ENCODE measurements around the gene NGFR. TPM values are rescaled to one million over a fixed set of nuclear protein-coding genes. Genes with fewer than 3 reads are reported as not detected.

The NGFR gene
- total RNA-seq, 1 donor from 2014 or later, result 3.6 TPM

DNA sequence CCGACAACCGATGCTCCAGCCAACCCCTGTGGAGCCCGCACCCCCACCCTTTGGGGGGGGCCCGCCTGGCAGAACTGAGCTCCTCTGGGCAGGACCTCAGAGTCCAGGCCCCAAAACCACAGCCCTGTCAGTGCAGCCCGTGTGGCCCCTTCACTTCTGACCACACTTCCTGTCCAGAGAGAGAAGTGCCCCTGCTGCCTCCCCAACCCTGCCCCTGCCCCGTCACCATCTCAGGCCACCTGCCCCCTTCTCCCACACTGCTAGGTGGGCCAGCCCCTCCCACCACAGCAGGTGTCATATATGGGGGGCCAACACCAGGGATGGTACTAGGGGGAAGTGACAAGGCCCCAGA is 17.9 kb downstream of the NGFR start:
- Mint-ChIP-seq H3K4me1 (ENCODE audit: unreplicated experiment) (peaks cover 50% of the 10 kb centered on the region), H3K9me3 (ENCODE audit: unreplicated experiment) (no peaks in the 10 kb centered on the region), H3K27me3 (ENCODE audit: unreplicated experiment) (no peaks in the 10 kb centered on the region), H3K4me3 (ENCODE audit: unreplicated experiment) (no peak overlapping the region), H3K27ac (ENCODE audit: unreplicated experiment) (no peak overlapping the region), H3K36me3 (ENCODE audit: unreplicated experiment) (peaks cover 4% of the 10 kb centered on the region)
- TF ChIP-seq, protein P1, sequence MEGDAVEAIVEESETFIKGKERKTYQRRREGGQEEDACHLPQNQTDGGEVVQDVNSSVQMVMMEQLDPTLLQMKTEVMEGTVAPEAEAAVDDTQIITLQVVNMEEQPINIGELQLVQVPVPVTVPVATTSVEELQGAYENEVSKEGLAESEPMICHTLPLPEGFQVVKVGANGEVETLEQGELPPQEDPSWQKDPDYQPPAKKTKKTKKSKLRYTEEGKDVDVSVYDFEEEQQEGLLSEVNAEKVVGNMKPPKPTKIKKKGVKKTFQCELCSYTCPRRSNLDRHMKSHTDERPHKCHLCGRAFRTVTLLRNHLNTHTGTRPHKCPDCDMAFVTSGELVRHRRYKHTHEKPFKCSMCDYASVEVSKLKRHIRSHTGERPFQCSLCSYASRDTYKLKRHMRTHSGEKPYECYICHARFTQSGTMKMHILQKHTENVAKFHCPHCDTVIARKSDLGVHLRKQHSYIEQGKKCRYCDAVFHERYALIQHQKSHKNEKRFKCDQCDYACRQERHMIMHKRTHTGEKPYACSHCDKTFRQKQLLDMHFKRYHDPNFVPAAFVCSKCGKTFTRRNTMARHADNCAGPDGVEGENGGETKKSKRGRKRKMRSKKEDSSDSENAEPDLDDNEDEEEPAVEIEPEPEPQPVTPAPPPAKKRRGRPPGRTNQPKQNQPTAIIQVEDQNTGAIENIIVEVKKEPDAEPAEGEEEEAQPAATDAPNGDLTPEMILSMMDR (IDR thresholded peaks at IDR 0.05), result no peak
- no peak for DNase-seq (ENCODE audit: extremely low spot score, unreplicated experiment)

DNA sequence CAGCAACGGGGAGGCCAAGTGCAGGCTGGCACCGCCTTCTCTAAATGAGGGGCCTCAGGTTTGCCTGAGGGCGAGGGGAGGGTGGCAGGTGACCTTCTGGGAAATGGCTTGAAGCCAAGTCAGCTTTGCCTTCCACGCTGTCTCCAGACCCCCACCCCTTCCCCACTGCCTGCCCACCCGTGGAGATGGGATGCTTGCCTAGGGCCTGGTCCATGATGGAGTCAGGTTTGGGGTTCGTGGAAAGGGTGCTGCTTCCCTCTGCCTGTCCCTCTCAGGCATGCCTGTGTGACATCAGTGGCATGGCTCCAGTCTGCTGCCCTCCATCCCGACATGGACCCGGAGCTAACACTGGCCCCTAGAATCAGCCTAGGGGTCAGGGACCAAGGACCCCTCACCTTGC is 18.5 kb downstream of the NGFR start:
- H3K36me3 Mint-ChIP-seq (ENCODE audit: unreplicated experiment), result peaks cover 4% of the 10 kb centered on the region
- H3K9me3 Mint-ChIP-seq (ENCODE audit: unreplicated experiment), result no peaks in the 10 kb centered on the region
- H3K4me1 Mint-ChIP-seq (ENCODE audit: unreplicated experiment), result peaks cover 45% of the 10 kb centered on the region
- DNase-seq (ENCODE audit: extremely low spot score, unreplicated experiment), result no peak
- H3K27ac Mint-ChIP-seq (ENCODE audit: unreplicated experiment), result no peak overlapping the region
- TF ChIP-seq, protein P1 (IDR thresholded peaks at IDR 0.05), result no peak
- H3K27me3 Mint-ChIP-seq (ENCODE audit: unreplicated experiment), result no peaks in the 10 kb centered on the region
- no peak overlapping the region for H3K4me3 Mint-ChIP-seq (ENCODE audit: unreplicated experiment)

DNA sequence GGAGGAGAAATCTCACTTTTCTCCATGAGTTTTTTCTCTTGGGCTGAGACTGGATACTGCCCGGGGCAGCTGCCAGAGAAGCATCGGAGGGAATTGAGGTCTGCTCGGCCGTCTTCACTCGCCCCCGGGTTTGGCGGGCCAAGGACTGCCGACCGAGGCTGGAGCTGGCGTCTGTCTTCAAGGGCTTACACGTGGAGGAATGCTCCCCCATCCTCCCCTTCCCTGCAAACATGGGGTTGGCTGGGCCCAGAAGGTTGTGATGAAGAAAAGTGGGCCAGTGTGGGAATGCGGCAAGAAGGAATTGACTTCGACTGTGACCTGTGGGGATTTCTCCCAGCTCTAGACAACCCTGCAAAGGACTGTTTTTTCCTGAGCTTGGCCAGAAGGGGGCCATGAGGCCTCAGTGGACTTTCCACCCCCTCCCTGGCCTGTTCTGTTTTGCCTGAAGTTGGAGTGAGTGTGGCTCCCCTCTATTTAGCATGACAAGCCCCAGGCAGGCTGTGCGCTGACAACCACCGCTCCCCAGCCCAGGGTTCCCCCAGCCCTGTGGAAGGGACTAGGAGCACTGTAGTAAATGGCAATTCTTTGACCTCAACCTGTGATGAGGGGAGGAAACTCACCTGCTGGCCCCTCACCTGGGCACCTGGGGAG is 19.1 kb downstream of the NGFR start:
- Mint-ChIP-seq H3K36me3 (ENCODE audit: unreplicated experiment) (peaks cover 4% of the 10 kb centered on the region), H3K27me3 (ENCODE audit: unreplicated experiment) (no peaks in the 10 kb centered on the region), H3K4me3 (ENCODE audit: unreplicated experiment) (no peak overlapping the region), H3K27ac (ENCODE audit: unreplicated experiment) (peak overlapping the region; percentile 96), H3K9me3 (ENCODE audit: unreplicated experiment) (no peaks in the 10 kb centered on the region), H3K4me1 (ENCODE audit: unreplicated experiment) (peaks cover 42% of the 10 kb centered on the region)
- TF ChIP-seq, protein P1 (IDR thresholded peaks at IDR 0.05), result peak; percentile 41
- DNase-seq (ENCODE audit: extremely low spot score, unreplicated experiment), result no peak

DNA sequence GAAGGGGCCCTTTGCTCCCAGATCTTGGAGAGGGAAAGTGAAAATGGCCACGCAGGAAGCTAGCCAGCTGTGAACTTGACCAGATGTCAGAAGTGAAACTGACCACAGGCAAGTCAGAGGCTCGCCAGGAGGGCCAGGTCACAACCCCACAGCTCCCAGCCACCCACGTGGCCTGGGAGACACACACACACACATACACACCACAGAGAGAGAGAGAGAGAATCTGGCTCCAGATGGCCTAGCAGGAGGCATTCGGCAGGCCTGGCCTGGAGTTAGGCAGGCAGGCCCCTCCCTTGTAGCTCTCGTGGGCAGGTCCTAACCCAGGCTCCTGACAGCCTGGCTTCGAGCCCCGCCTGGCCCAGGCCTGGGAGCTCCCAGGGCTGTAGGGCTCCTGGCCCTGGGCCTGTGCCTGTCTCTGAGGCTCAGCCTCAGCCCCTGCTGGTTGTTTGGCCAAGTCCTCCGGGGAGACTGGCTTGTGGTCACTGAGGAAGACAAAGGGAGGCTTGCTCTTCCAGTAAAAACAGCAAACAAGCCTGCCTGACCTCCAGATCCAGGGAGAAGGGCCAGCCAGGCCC is 20.2 kb downstream of the NGFR start:
- peaks cover 7% of the 10 kb centered on the region for H3K27me3 Mint-ChIP-seq (ENCODE audit: unreplicated experiment)
- peak overlapping the region; percentile 96 for H3K27ac Mint-ChIP-seq (ENCODE audit: unreplicated experiment)
- TF ChIP-seq, protein P1 (IDR thresholded peaks at IDR 0.05), result peak; percentile 29
- no peaks in the 10 kb centered on the region for H3K9me3 Mint-ChIP-seq (ENCODE audit: unreplicated experiment)
- peaks cover 4% of the 10 kb centered on the region for H3K36me3 Mint-ChIP-seq (ENCODE audit: unreplicated experiment)
- peaks cover 43% of the 10 kb centered on the region for H3K4me1 Mint-ChIP-seq (ENCODE audit: unreplicated experiment)
- DNase-seq (ENCODE audit: extremely low spot score, unreplicated experiment), result peak; percentile 95
- peak overlapping the region; percentile 43 for H3K4me3 Mint-ChIP-seq (ENCODE audit: unreplicated experiment)

DNA sequence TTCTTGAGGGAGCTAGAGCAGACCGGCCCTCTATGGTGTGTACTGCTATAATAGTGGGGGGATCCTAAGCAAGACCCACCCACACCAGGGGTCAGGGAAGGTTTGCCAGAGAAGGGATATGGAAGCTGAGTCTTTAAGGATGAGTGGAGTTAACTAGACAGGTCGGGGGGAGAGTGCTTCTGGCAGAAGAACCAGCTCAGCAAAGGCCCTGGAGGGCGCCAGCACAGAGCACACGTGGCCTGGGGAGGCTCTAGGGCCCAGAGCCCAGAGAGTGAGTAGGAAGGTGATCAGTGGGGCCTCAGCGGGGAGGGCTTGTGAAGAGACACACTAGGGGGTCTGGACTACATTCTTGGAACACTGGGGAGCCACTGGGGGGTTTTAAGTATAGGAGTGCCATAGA is 21.1 kb downstream of the NGFR start:
- H3K27ac Mint-ChIP-seq (ENCODE audit: unreplicated experiment), result peak overlapping the region; percentile 96
- no peak for DNase-seq (ENCODE audit: extremely low spot score, unreplicated experiment)
- no peak overlapping the region for H3K4me3 Mint-ChIP-seq (ENCODE audit: unreplicated experiment)
- peaks cover 12% of the 10 kb centered on the region for H3K27me3 Mint-ChIP-seq (ENCODE audit: unreplicated experiment)
- peaks cover 45% of the 10 kb centered on the region for H3K4me1 Mint-ChIP-seq (ENCODE audit: unreplicated experiment)
- TF ChIP-seq, protein P1 (IDR thresholded peaks at IDR 0.05), result no peak
- H3K36me3 Mint-ChIP-seq (ENCODE audit: unreplicated experiment), result peaks cover 2% of the 10 kb centered on the region
- H3K9me3 Mint-ChIP-seq (ENCODE audit: unreplicated experiment), result no peaks in the 10 kb centered on the region

All from osteocyte (in vitro differentiated cells).